HCT116 (cell line): ENCODE data around the gene GTF2H3. TPM values are rescaled to one million over a fixed set of nuclear protein-coding genes. Genes with fewer than 3 reads are reported as not detected.
A peak's percentile ranks its signal among the peaks of the same experiment; 100 is the strongest.
"Not testable (repeated sequence)": the region's sequence is repeated elsewhere in the genome, so short reads cannot be mapped to it uniquely, and the experiment has no call there.

Experiments used
- ATAC-seq: fragments of 200-7000 bp; cut with Tn5 transposase; 2 replicates; pipeline ENCODE4 v1.9.1; 2020; ENCODE audit warnings: mild to moderate bottlenecking, moderate library complexity
- BruUV-seq: library from RNA; stranded (reverse); fragments of 400-500 nt; replicated peaks from 2 replicates; lab custom pipeline; 2021; lab: Mats Ljungman, UMichigan
- CTCF ChIA-PET: fragments of 300-600 bp; sonication (Branson Sonifier 250); formaldehyde crosslinking; loops from one replicate; lab custom pipeline; 2021; ENCODE audit warnings: antibody characterized with exemption; lab: Charles Lee
- POLR2A ChIA-PET: fragments of 300-600, 350-600 bp; sonication (Branson Sonifier 250); formaldehyde crosslinking; loops from one replicate; lab custom pipeline; 2021; ENCODE audit warnings: antibody characterized with exemption; lab: Charles Lee
- RAD21 ChIA-PET, 2 experiments: fragments of 300-600 bp; sonication (Branson Sonifier 250); formaldehyde crosslinking; loops; one replicate each; lab custom pipeline; 2023; ENCODE audit warnings: low total read pairs in 2 of 2; ENCODE audit not compliant: uncharacterized antibody in 2 of 2, unreplicated experiment in 2 of 2, low non-redundant PET in 1 of 2; lab: Charles Lee
- DNase-seq: peaks from one replicate; pipeline ENCODE4 v3.0.0-alpha.2; 2010; ENCODE audit warnings: low read depth, low spot score
- H2AFZ ChIP-seq: fragments of 200-600 bp; shearing (Covaris generic), sonication (generic); 2 replicates; pipeline ENCODE4 v1.6.1; 2017; ENCODE audit warnings: low read depth, mixed run types, mixed read lengths, antibody characterized with exemption, low read length; ENCODE audit not compliant: poor library complexity, severe bottlenecking
- H3K27ac ChIP-seq: 2 replicates; pipeline ENCODE4 v1.5.1; 2012; ENCODE audit warnings: low read depth, low read length
- H3K27me3 ChIP-seq: fragments of 200-600 bp; sonication (generic); 2 replicates; pipeline ENCODE4 v1.6.1; 2016; ENCODE audit warnings: mixed run types, low read length, mixed read lengths; ENCODE audit not compliant: insufficient read depth
- H3K36me3 ChIP-seq, 2 experiments: fragments of 200-500 bp in 1 of 2; fragments of 200-600 bp in 1 of 2; sonication (Bioruptor generic) in 1 of 2; sonication (generic) in 1 of 2; 2 replicates each; pipeline versions ENCODE4 v1.5.1 to v1.6.1; 2014 to 2016; ENCODE audit warnings: low read length in 2 of 2, inconsistent platforms in 1 of 2, mixed read lengths in 1 of 2, mixed run types in 1 of 2; ENCODE audit not compliant: insufficient read depth in 2 of 2, control insufficient read depth in 1 of 2
- H3K4me1 ChIP-seq, 2 experiments: fragments of 200-600 bp in 1 of 2; sonication (generic) in 1 of 2; 2 replicates each; pipeline versions ENCODE4 v1.5.1 to v1.6.1; 2012 to 2017; ENCODE audit warnings: low read length in 2 of 2, inconsistent platforms in 1 of 2, mild to moderate bottlenecking in 1 of 2, mixed read lengths in 1 of 2, mixed run types in 1 of 2, moderate library complexity in 1 of 2; ENCODE audit not compliant: insufficient read depth in 2 of 2, control insufficient read depth in 1 of 2
- H3K4me2 ChIP-seq: fragments of 200-600 bp; sonication (generic); 2 replicates; pipeline ENCODE4 v1.6.1; 2017; ENCODE audit warnings: mixed run types, low read length, mixed read lengths
- H3K4me3 ChIP-seq, 2 experiments: fragments of 200-600 bp in 1 of 2; sonication (generic) in 1 of 2; replicated peaks in 1 of 2; 2 replicates each; pipeline ENCODE4 v1.5.1; 2011 to 2016; ENCODE audit warnings: low read length in 2 of 2, control low read depth in 1 of 2, low read depth in 1 of 2, mild to moderate bottlenecking in 1 of 2, mixed read lengths in 1 of 2, mixed run types in 1 of 2
- H3K79me2 ChIP-seq: fragments of 200-600 bp; sonication (generic); 2 replicates; pipeline ENCODE4 v1.6.1; 2017; ENCODE audit warnings: mild to moderate bottlenecking, mixed run types, low read length, moderate library complexity, mixed read lengths; ENCODE audit not compliant: insufficient read depth
- H3K9ac ChIP-seq: fragments of 200-600 bp; sonication (generic); 2 replicates; pipeline ENCODE4 v1.6.1; 2016; ENCODE audit warnings: low read length, mixed read lengths
- H3K9me2 ChIP-seq: fragments of 200-600 bp; sonication (generic), shearing (Covaris generic); 2 replicates; pipeline ENCODE4 v1.6.1; 2017; ENCODE audit warnings: mixed run types, mild to moderate bottlenecking, moderate library complexity; ENCODE audit not compliant: insufficient read depth
- H3K9me3 ChIP-seq, 2 experiments: fragments of 200-500 bp in 1 of 2; fragments of 200-600 bp in 1 of 2; sonication (Bioruptor generic) in 1 of 2; sonication (generic) in 1 of 2; 2 replicates each; pipeline ENCODE4 v1.6.1; 2014 to 2017; ENCODE audit warnings: low read length in 2 of 2, mixed read lengths in 2 of 2, inconsistent platforms in 1 of 2, low read depth in 1 of 2, mild to moderate bottlenecking in 1 of 2, mixed run types in 1 of 2, moderate library complexity in 1 of 2; ENCODE audit not compliant: control insufficient read depth in 1 of 2, insufficient read depth in 1 of 2
- H4K20me1 ChIP-seq: fragments of 200-600 bp; sonication (generic), shearing (Covaris generic); 2 replicates; pipeline ENCODE4 v1.6.1; 2017; ENCODE audit warnings: mixed run types, mild to moderate bottlenecking, moderate library complexity; ENCODE audit not compliant: insufficient read depth
- FOSL1 ChIP-seq: IDR thresholded peaks from 2 replicates; pipeline ENCODE4 v1.6.1; 2012; ENCODE audit warnings: low read depth
- JUND ChIP-seq: IDR thresholded peaks from 2 replicates; pipeline ENCODE4 v1.6.1; 2012
- RAD21 ChIP-seq: IDR thresholded peaks from 2 replicates; pipeline ENCODE4 v1.6.1; 2012; ENCODE audit warnings: low read depth, mild to moderate bottlenecking
- YY1 ChIP-seq: IDR thresholded peaks from 2 replicates; pipeline ENCODE4 v1.6.1; 2011; ENCODE audit warnings: low read length, low read depth, moderate library complexity, mild to moderate bottlenecking; ENCODE audit not compliant: insufficient replicate concordance; ENCODE audit errors: extremely low read depth
- ZNF274 ChIP-seq: fragments of 200-500 bp; sonication (Bioruptor generic); IDR thresholded peaks from 2 replicates; pipeline ENCODE4 v1.6.1; 2014; ENCODE audit warnings: mild to moderate bottlenecking, low read depth, low read length, inconsistent platforms
- intact Hi-C: fragments of 100-400 bp; cut with micrococcal nuclease; formaldehyde crosslinking; loops from 2 replicates; pipeline ENCODE4 v1.10.0; 2022
- total RNA-seq: library from RNA; stranded (reverse); gene quantifications from one replicate; pipeline ENCODE4 v1.2.1, GENCODE V29; 2021; ENCODE audit not compliant: unreplicated experiment
- TF ChIP-seq, protein P1 (sequence below): IDR thresholded peaks from 2 replicates; pipeline ENCODE4 v1.6.1; 2012; ENCODE audit warnings: low read depth
- TF ChIP-seq, protein P2 (sequence below): IDR thresholded peaks from 2 replicates; pipeline ENCODE4 v1.6.1; 2012

Gene GTF2H3
- total RNA-seq, 1 experiment from 2014 or later = 94.0 TPM

GRCh38 chr12:123602651-123603195 lies 30.9 kb upstream of the GTF2H3 start (continued):
- TF ChIP-seq, protein P1, sequence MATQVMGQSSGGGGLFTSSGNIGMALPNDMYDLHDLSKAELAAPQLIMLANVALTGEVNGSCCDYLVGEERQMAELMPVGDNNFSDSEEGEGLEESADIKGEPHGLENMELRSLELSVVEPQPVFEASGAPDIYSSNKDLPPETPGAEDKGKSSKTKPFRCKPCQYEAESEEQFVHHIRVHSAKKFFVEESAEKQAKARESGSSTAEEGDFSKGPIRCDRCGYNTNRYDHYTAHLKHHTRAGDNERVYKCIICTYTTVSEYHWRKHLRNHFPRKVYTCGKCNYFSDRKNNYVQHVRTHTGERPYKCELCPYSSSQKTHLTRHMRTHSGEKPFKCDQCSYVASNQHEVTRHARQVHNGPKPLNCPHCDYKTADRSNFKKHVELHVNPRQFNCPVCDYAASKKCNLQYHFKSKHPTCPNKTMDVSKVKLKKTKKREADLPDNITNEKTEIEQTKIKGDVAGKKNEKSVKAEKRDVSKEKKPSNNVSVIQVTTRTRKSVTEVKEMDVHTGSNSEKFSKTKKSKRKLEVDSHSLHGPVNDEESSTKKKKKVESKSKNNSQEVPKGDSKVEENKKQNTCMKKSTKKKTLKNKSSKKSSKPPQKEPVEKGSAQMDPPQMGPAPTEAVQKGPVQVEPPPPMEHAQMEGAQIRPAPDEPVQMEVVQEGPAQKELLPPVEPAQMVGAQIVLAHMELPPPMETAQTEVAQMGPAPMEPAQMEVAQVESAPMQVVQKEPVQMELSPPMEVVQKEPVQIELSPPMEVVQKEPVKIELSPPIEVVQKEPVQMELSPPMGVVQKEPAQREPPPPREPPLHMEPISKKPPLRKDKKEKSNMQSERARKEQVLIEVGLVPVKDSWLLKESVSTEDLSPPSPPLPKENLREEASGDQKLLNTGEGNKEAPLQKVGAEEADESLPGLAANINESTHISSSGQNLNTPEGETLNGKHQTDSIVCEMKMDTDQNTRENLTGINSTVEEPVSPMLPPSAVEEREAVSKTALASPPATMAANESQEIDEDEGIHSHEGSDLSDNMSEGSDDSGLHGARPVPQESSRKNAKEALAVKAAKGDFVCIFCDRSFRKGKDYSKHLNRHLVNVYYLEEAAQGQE = no peak
- TF ChIP-seq FOSL1 (no peak), RAD21 (no peak), JUND (no peak), ZNF274 (no peak), YY1 (no peak)
- TF ChIP-seq, protein P2, sequence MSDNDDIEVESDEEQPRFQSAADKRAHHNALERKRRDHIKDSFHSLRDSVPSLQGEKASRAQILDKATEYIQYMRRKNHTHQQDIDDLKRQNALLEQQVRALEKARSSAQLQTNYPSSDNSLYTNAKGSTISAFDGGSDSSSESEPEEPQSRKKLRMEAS = no peak

DNA sequence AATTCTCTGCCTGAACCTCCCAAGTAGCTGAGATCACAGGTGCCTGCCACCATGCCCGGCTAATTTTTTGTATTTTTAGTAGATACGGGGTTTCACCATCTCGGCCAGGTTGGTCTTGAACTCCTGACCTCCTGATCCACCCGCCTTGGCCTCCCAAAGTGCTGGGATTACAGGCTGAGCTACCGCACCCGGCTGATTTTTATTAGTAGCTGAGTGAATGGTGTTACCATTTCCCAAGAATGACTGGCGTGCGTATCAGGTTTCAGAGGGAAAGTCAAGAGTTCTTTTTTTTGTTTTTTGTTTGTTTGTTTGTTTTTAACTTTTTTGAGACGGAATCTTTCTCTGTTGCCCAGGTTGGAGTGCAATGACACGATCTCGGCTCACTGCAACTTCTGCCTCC lies 30.1 kb upstream of the GTF2H3 start:
- H3K9me2 ChIP-seq, H3K27me3 ChIP-seq, H3K9me3 ChIP-seq, RAD21 ChIA-PET, H2AFZ ChIP-seq, BruUV-seq, DNase-seq, CTCF ChIA-PET, H4K20me1 ChIP-seq, POLR2A ChIA-PET, H3K27ac ChIP-seq, ATAC-seq: not testable (repeated sequence)
- H3K9ac ChIP-seq = peak overlapping the region; percentile 98
- peaks cover 29 to 42% of the 10 kb centered on the region in 2 experiments for H3K36me3 ChIP-seq
- intact Hi-C loops = loop anchor here (5.0 kb wide), 1 partner anchor 631 kb away; no protein-coding TSS in a partner anchor
- peak overlapping the region; percentile 90 for H3K4me2 ChIP-seq
- H3K4me1 ChIP-seq = peaks cover 2 to 13% of the 10 kb centered on the region in 2 experiments; a peak in 3 of 4 replicates
- peaks cover 66% of the 10 kb centered on the region for H3K79me2 ChIP-seq
- peak overlapping the region; percentile 83 to 100 for H3K4me3 ChIP-seq
